GM12878 (cell line): ENCODE results near the gene MSX1.

ENCODE experiments used
- CREM ChIP-seq: IDR thresholded peaks from 2 replicates; pipeline ENCODE4 v1.6.1; 2014; ENCODE audit warnings: antibody characterized with exemption, low read depth
- LARP7 ChIP-seq: fragments of 450-650 bp; IDR thresholded peaks from 2 replicates; pipeline ENCODE4 v1.6.1; 2017; ENCODE audit warnings: mild to moderate bottlenecking
- NRF1 ChIP-seq: conservative IDR thresholded peaks from 2 replicates; pipeline ENCODE4 v1.6.1; 2011; ENCODE audit warnings: mild to moderate bottlenecking, low read depth, low read length, improper control_type of control experiment
- POLR2A ChIP-seq: IDR thresholded peaks from 2 replicates; pipeline ENCODE4 v1.6.1; 2011; ENCODE audit warnings: low read depth, mild to moderate bottlenecking, low read length
- POLR2AphosphoS2 ChIP-seq: IDR thresholded peaks from 2 replicates; pipeline ENCODE4 v1.6.1; 2011; ENCODE audit warnings: low read depth, mild to moderate bottlenecking, low read length, improper control_type of control experiment, moderate library complexity
- RBBP5 ChIP-seq: fragments of 200-600 bp; sonication (generic); conservative IDR thresholded peaks from 2 replicates; pipeline ENCODE4 v1.6.1; 2016
- RFX5 ChIP-seq: IDR thresholded peaks from 2 replicates; pipeline ENCODE4 v1.6.1; 2011; ENCODE audit warnings: low read depth, low read length, improper control_type of control experiment
- TF ChIP-seq, protein P1 (sequence below): IDR thresholded peaks from 2 replicates; pipeline ENCODE4 v1.6.1; 2012; ENCODE audit warnings: low read depth, low read length, improper control_type of control experiment
- TF ChIP-seq, protein P2 (sequence below), 3 experiments: IDR thresholded peaks in 2 of 3; conservative IDR thresholded peaks in 1 of 3; 2 replicates each; pipeline ENCODE4 v1.5.1; 2011; ENCODE audit warnings: low read depth in 3 of 3, low read length in 3 of 3, mild to moderate bottlenecking in 3 of 3, control low read depth in 2 of 3, moderate library complexity in 2 of 3, inconsistent platforms in 1 of 3, mixed read lengths in 1 of 3; ENCODE audit not compliant: control insufficient read depth in 2 of 3, insufficient read depth in 1 of 3; ENCODE audit errors: extremely low read depth in 1 of 3

DNA sequence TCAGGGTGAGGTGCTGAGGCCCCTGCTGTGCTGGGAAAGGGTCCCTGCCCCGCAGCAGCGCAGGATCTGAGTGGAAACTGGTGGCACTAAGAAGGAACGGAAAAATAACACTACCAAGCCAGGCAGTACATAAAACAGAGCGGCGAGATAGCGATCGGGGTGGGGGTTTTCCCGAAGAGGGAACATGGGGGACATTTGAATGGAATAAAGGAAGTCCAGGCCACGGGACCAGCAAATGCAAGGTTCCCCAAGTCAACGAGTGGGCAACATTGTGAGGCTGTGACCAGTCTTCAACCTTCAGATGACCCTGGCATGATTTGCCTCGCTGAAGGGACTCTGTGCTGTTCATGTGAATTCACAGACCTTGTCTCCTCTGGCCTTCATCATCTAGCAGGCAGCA lies 13.7 kb downstream of the MSX1 start:
- TF ChIP-seq NRF1: no peak
- TF ChIP-seq POLR2AphosphoS2: no peak
- no peak for TF ChIP-seq RFX5
- no peak for TF ChIP-seq LARP7
- TF ChIP-seq, protein P1, sequence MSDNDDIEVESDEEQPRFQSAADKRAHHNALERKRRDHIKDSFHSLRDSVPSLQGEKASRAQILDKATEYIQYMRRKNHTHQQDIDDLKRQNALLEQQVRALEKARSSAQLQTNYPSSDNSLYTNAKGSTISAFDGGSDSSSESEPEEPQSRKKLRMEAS: no peak
- no peak for TF ChIP-seq RBBP5
- TF ChIP-seq CREM: no peak
- TF ChIP-seq, protein P2, sequence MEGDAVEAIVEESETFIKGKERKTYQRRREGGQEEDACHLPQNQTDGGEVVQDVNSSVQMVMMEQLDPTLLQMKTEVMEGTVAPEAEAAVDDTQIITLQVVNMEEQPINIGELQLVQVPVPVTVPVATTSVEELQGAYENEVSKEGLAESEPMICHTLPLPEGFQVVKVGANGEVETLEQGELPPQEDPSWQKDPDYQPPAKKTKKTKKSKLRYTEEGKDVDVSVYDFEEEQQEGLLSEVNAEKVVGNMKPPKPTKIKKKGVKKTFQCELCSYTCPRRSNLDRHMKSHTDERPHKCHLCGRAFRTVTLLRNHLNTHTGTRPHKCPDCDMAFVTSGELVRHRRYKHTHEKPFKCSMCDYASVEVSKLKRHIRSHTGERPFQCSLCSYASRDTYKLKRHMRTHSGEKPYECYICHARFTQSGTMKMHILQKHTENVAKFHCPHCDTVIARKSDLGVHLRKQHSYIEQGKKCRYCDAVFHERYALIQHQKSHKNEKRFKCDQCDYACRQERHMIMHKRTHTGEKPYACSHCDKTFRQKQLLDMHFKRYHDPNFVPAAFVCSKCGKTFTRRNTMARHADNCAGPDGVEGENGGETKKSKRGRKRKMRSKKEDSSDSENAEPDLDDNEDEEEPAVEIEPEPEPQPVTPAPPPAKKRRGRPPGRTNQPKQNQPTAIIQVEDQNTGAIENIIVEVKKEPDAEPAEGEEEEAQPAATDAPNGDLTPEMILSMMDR (IDR thresholded peaks at IDR 0.05 in 2 of 3, conservative IDR thresholded peaks at IDR 0.05 in 1 of 3; ENCODE audit: control insufficient read depth in 2 of 3, extremely low read depth in 1 of 3, insufficient read depth in 1 of 3, low read depth in 3 of 3, low read length in 3 of 3): no peak
- no peak for TF ChIP-seq POLR2A
